ENCODE results near the gene MED9. TPM values are rescaled to one million over a fixed set of nuclear protein-coding genes. Genes with fewer than 3 reads are reported as not detected.
"Not testable (repeated sequence)": the region's sequence is repeated elsewhere in the genome, so short reads cannot be mapped to it uniquely, and the experiment has no call there.

The MED9 gene
- total RNA-seq, 2 donors from 2014 or later: 15.0 to 15.5 TPM

- peaks cover 4 to 5% of the 10 kb centered on the region in 2 donors for H3K9me3 Mint-ChIP-seq
- H3K36me3 Mint-ChIP-seq (ENCODE audit: insufficient read depth in 2 of 2): peaks cover 3 to 4% of the 10 kb centered on the region in 2 donors
- H3K4me3 Mint-ChIP-seq: no peak overlapping the region
- H3K27ac Mint-ChIP-seq: no peak overlapping the region
- ATAC-seq (replicated peaks in 1 of 2) (no peak), DNase-seq (no peak)
- H3K27me3 Mint-ChIP-seq (ENCODE audit: low read depth): no peaks in the 10 kb centered on the region
- H3K4me1 Mint-ChIP-seq (ENCODE audit: low read depth): no peaks in the 10 kb centered on the region
Observed at GRCh38 chr17:17462048-17462824, 14.6 kb upstream of the MED9 start.

GRCh38 chr17:17463821-17464220, 13.0 kb upstream of the MED9 start:
- peaks cover 4 to 5% of the 10 kb centered on the region in 2 donors for H3K9me3 Mint-ChIP-seq
- DNase-seq (no peak), ATAC-seq (replicated peaks in 1 of 2) (no peak)
- H3K4me1 Mint-ChIP-seq (ENCODE audit: low read depth): no peaks in the 10 kb centered on the region
- H3K27me3 Mint-ChIP-seq (ENCODE audit: low read depth): no peaks in the 10 kb centered on the region
- no peak overlapping the region for H3K27ac Mint-ChIP-seq
- peaks cover 3 to 4% of the 10 kb centered on the region in 2 donors for H3K36me3 Mint-ChIP-seq (ENCODE audit: insufficient read depth in 2 of 2)
- no peak overlapping the region for H3K4me3 Mint-ChIP-seq

- H3K4me3 Mint-ChIP-seq; H3K27ac Mint-ChIP-seq; H3K36me3 Mint-ChIP-seq (ENCODE audit: insufficient read depth in 2 of 2); H3K4me1 Mint-ChIP-seq (ENCODE audit: low read depth); H3K9me3 Mint-ChIP-seq; DNase-seq; ATAC-seq (replicated peaks in 1 of 2); H3K27me3 Mint-ChIP-seq (ENCODE audit: low read depth): not testable (repeated sequence)
Observed at GRCh38 chr17:17465878-17466277, 10.9 kb upstream of the MED9 start.

- Mint-ChIP-seq H3K4me3 (no peak overlapping the region), H3K9me3 (no peaks in the 10 kb centered on the region), H3K27ac (no peak overlapping the region), H3K4me1 (ENCODE audit: low read depth) (no peaks in the 10 kb centered on the region), H3K36me3 (ENCODE audit: insufficient read depth in 2 of 2) (no peaks in the 10 kb centered on the region), H3K27me3 (ENCODE audit: low read depth) (no peaks in the 10 kb centered on the region)
- no peak for ATAC-seq (replicated peaks in 1 of 2)
- DNase-seq: no peak
Observed at GRCh38 chr17:17466511-17466910, 10.3 kb upstream of the MED9 start.

GRCh38 chr17:17467016-17467415, 9.8 kb upstream of the MED9 start:
- H3K9me3 Mint-ChIP-seq: no peaks in the 10 kb centered on the region
- ATAC-seq (replicated peaks in 1 of 2): no peak
- no peak overlapping the region for H3K27ac Mint-ChIP-seq

GRCh38 chr17:17467720-17468119, 9.1 kb upstream of the MED9 start:
- Mint-ChIP-seq H3K27ac (no peak overlapping the region), H3K4me1 (ENCODE audit: low read depth) (peaks cover 1% of the 10 kb centered on the region), H3K4me3 (no peak overlapping the region), H3K9me3 (no peaks in the 10 kb centered on the region), H3K36me3 (ENCODE audit: insufficient read depth in 2 of 2) (no peaks in the 10 kb centered on the region), H3K27me3 (ENCODE audit: low read depth) (no peaks in the 10 kb centered on the region)
- no peak for DNase-seq
- ATAC-seq (replicated peaks in 1 of 2): no peak

More at GRCh38 chr17:17467016-17467415, 9.8 kb upstream of the MED9 start:
- Mint-ChIP-seq H3K27me3 (ENCODE audit: low read depth) (no peaks in the 10 kb centered on the region), H3K4me1 (ENCODE audit: low read depth) (no peaks in the 10 kb centered on the region), H3K4me3 (no peak overlapping the region), H3K36me3 (ENCODE audit: insufficient read depth in 2 of 2) (no peaks in the 10 kb centered on the region)
- no peak for DNase-seq

GRCh38 chr17:17468217-17469010, 8.4 kb upstream of the MED9 start:
- no peak for DNase-seq
- Mint-ChIP-seq H3K4me3 (no peak overlapping the region), H3K4me1 (ENCODE audit: low read depth) (peaks cover 6% of the 10 kb centered on the region), H3K9me3 (no peaks in the 10 kb centered on the region), H3K27me3 (ENCODE audit: low read depth) (no peaks in the 10 kb centered on the region), H3K36me3 (ENCODE audit: insufficient read depth in 2 of 2) (no peaks in the 10 kb centered on the region), H3K27ac (no peak overlapping the region)
- ATAC-seq (replicated peaks in 1 of 2): no peak

- Mint-ChIP-seq H3K4me3 (no peak overlapping the region), H3K27ac (no peak overlapping the region), H3K27me3 (ENCODE audit: low read depth) (no peaks in the 10 kb centered on the region), H3K9me3 (no peaks in the 10 kb centered on the region), H3K36me3 (ENCODE audit: insufficient read depth in 2 of 2) (no peaks in the 10 kb centered on the region), H3K4me1 (ENCODE audit: low read depth) (peaks cover 6% of the 10 kb centered on the region)
- no peak for ATAC-seq (replicated peaks in 1 of 2)
- DNase-seq: no peak
Observed at GRCh38 chr17:17469358-17469757, 7.4 kb upstream of the MED9 start.

- Mint-ChIP-seq H3K27ac (no peak overlapping the region), H3K27me3 (ENCODE audit: low read depth) (no peaks in the 10 kb centered on the region), H3K9me3 (no peaks in the 10 kb centered on the region), H3K4me3 (no peak overlapping the region), H3K36me3 (ENCODE audit: insufficient read depth in 2 of 2) (no peaks in the 10 kb centered on the region), H3K4me1 (ENCODE audit: low read depth) (peaks cover 6% of the 10 kb centered on the region)
- DNase-seq (no peak), ATAC-seq (replicated peaks in 1 of 2) (no peak)
Observed at GRCh38 chr17:17469996-17470395, 6.8 kb upstream of the MED9 start.

- Mint-ChIP-seq H3K36me3 (ENCODE audit: insufficient read depth in 2 of 2) (no peaks in the 10 kb centered on the region), H3K27me3 (ENCODE audit: low read depth) (no peaks in the 10 kb centered on the region), H3K9me3 (no peaks in the 10 kb centered on the region), H3K4me1 (ENCODE audit: low read depth) (peaks cover 20% of the 10 kb centered on the region), H3K27ac (peak overlapping the region; percentile 3), H3K4me3 (peak overlapping the region; percentile 4 to 6)
- no peak for ATAC-seq (replicated peaks in 1 of 2)
- DNase-seq: no peak
Observed at GRCh38 chr17:17472333-17472920, 4.4 kb upstream of the MED9 start.

- no peak for DNase-seq
- ATAC-seq (replicated peaks in 1 of 2): no peak
Observed at GRCh38 chr17:17474341-17474740, 2.5 kb upstream of the MED9 start.

GRCh38 chr17:17479209-17479608, 2.4 kb downstream of the MED9 start:
- peaks cover 82% of the 10 kb centered on the region for H3K4me1 Mint-ChIP-seq (ENCODE audit: low read depth)
- peaks cover 0 to 2% of the 10 kb centered on the region in 2 donors for H3K36me3 Mint-ChIP-seq (ENCODE audit: insufficient read depth in 2 of 2)
- no peaks in the 10 kb centered on the region for H3K9me3 Mint-ChIP-seq
- H3K27ac Mint-ChIP-seq: no peak overlapping the region
- DNase-seq: no peak
- no peak for ATAC-seq (replicated peaks in 1 of 2)
- no peaks in the 10 kb centered on the region for H3K27me3 Mint-ChIP-seq (ENCODE audit: low read depth)
- H3K4me3 Mint-ChIP-seq: peak overlapping the region in 1 of 2 donors; percentile 4

More at GRCh38 chr17:17474341-17474740, 2.5 kb upstream of the MED9 start:
- Mint-ChIP-seq H3K27ac (no peak overlapping the region), H3K9me3 (no peaks in the 10 kb centered on the region), H3K36me3 (ENCODE audit: insufficient read depth in 2 of 2) (peaks cover 0 to 2% of the 10 kb centered on the region in 2 donors), H3K4me1 (ENCODE audit: low read depth) (peaks cover 39% of the 10 kb centered on the region), H3K4me3 (no peak overlapping the region), H3K27me3 (ENCODE audit: low read depth) (no peaks in the 10 kb centered on the region)

- peaks cover 88% of the 10 kb centered on the region for H3K4me1 Mint-ChIP-seq (ENCODE audit: low read depth)
- H3K4me3 Mint-ChIP-seq: peak overlapping the region; percentile 39 to 78
- ATAC-seq (replicated peaks in 1 of 2) (no peak), DNase-seq (no peak)
- H3K27ac Mint-ChIP-seq: peak overlapping the region; percentile 84
- peaks cover 0 to 2% of the 10 kb centered on the region in 2 donors for H3K36me3 Mint-ChIP-seq (ENCODE audit: insufficient read depth in 2 of 2)
- no peaks in the 10 kb centered on the region for H3K27me3 Mint-ChIP-seq (ENCODE audit: low read depth)
- H3K9me3 Mint-ChIP-seq: no peaks in the 10 kb centered on the region
Observed at GRCh38 chr17:17480593-17481148, 3.9 kb downstream of the MED9 start.

All from activated T-cell treated with anti-CD3 and anti-CD28 coated beads, Interleukin-2, amount 50 U/mL, for 72 hours (primary cell).